ENCODE results near the gene PLPP1. TPM values are rescaled to one million over a fixed set of nuclear protein-coding genes. Genes with fewer than 3 reads are reported as not detected.

The PLPP1 gene
- total RNA-seq, 1 experiment from 2014 or later = 7.5 TPM

DNA sequence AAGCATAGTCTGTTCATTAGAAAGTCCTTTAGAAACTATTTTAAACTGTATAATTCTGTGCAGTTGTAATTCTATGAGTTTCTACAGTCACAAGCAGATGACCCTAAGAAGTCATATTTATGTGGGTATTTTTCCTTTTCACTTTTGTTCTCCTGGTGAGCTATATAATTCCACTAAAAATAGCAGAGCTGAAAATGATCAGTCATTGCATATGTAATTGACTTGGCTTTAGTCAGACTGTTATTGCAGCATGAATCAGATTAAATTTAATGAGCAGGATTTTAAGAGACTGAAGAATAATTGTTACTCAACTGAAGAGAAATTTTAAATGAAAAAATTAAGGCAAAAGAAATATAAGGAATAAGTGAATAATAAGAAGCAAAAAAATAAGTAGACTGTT lies 118.5 kb downstream of the PLPP1 start:
- ChIA-PET CTCF (interaction anchor here (0.5 kb wide), 1 partner anchor 13 kb away, joined by 3 read pairs; no protein-coding TSS in a partner anchor), POLR2A (no interaction called here)
- no TSS peak for BruUV-seq (replicated peaks)
- H3K4me3 Mint-ChIP-seq (ENCODE audit: unreplicated experiment) = no peak overlapping the region
- intact Hi-C loops (cut with micrococcal nuclease) = no loop called here
- peaks cover 49% of the 10 kb centered on the region for H3K36me3 Mint-ChIP-seq (ENCODE audit: insufficient read depth, unreplicated experiment)
- H3K9me3 Mint-ChIP-seq (ENCODE audit: unreplicated experiment) = no peaks in the 10 kb centered on the region
- no peaks in the 10 kb centered on the region for H3K4me1 Mint-ChIP-seq (ENCODE audit: insufficient read depth, unreplicated experiment)
- DNase-seq (ENCODE audit: unreplicated experiment) = no peak
- TF ChIP-seq, protein P1, sequence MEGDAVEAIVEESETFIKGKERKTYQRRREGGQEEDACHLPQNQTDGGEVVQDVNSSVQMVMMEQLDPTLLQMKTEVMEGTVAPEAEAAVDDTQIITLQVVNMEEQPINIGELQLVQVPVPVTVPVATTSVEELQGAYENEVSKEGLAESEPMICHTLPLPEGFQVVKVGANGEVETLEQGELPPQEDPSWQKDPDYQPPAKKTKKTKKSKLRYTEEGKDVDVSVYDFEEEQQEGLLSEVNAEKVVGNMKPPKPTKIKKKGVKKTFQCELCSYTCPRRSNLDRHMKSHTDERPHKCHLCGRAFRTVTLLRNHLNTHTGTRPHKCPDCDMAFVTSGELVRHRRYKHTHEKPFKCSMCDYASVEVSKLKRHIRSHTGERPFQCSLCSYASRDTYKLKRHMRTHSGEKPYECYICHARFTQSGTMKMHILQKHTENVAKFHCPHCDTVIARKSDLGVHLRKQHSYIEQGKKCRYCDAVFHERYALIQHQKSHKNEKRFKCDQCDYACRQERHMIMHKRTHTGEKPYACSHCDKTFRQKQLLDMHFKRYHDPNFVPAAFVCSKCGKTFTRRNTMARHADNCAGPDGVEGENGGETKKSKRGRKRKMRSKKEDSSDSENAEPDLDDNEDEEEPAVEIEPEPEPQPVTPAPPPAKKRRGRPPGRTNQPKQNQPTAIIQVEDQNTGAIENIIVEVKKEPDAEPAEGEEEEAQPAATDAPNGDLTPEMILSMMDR (IDR thresholded peaks at IDR 0.05; ENCODE audit: unreplicated experiment) = no peak
- H3K27ac Mint-ChIP-seq (ENCODE audit: low read depth, unreplicated experiment) = no peak overlapping the region
- no peaks in the 10 kb centered on the region for H3K27me3 Mint-ChIP-seq (ENCODE audit: insufficient read depth, unreplicated experiment)

GRCh38 chr5:55415071-55415470 lies 119.7 kb downstream of the PLPP1 start:
- H3K36me3 Mint-ChIP-seq (ENCODE audit: insufficient read depth, unreplicated experiment) = peaks cover 40% of the 10 kb centered on the region
- TF ChIP-seq, protein P1 (IDR thresholded peaks at IDR 0.05; ENCODE audit: unreplicated experiment) = no peak
- no peaks in the 10 kb centered on the region for H3K27me3 Mint-ChIP-seq (ENCODE audit: insufficient read depth, unreplicated experiment)
- intact Hi-C loops (cut with micrococcal nuclease) = no loop called here
- H3K9me3 Mint-ChIP-seq (ENCODE audit: unreplicated experiment) = no peaks in the 10 kb centered on the region
- H3K27ac Mint-ChIP-seq (ENCODE audit: low read depth, unreplicated experiment) = peak overlapping the region; percentile 85
- BruUV-seq (replicated peaks) = no TSS peak
- ChIA-PET CTCF (interaction anchor here (0.8 to 1.6 kb wide), 3 partner anchors 116 to 277 kb away, joined by 3 to 4 read pairs (median 3); no protein-coding TSS in a partner anchor), POLR2A (no interaction called here)
- H3K4me1 Mint-ChIP-seq (ENCODE audit: insufficient read depth, unreplicated experiment) = no peaks in the 10 kb centered on the region
- DNase-seq (ENCODE audit: unreplicated experiment) = no peak
- no peak overlapping the region for H3K4me3 Mint-ChIP-seq (ENCODE audit: unreplicated experiment)

GRCh38 chr5:55413644-55414043 lies 121.1 kb downstream of the PLPP1 start:
- H3K27ac Mint-ChIP-seq (ENCODE audit: low read depth, unreplicated experiment) = no peak overlapping the region
- H3K4me1 Mint-ChIP-seq (ENCODE audit: insufficient read depth, unreplicated experiment) = no peaks in the 10 kb centered on the region
- TF ChIP-seq, protein P1 (IDR thresholded peaks at IDR 0.05; ENCODE audit: unreplicated experiment) = no peak
- no peak for DNase-seq (ENCODE audit: unreplicated experiment)
- H3K4me3 Mint-ChIP-seq (ENCODE audit: unreplicated experiment) = no peak overlapping the region
- no peaks in the 10 kb centered on the region for H3K27me3 Mint-ChIP-seq (ENCODE audit: insufficient read depth, unreplicated experiment)
- BruUV-seq (replicated peaks) = no TSS peak
- H3K9me3 Mint-ChIP-seq (ENCODE audit: unreplicated experiment) = no peaks in the 10 kb centered on the region
- ChIA-PET POLR2A (interaction anchor here (0.6 to 1.1 kb wide), 5 partner anchors 9 to 178 kb away, joined by 3 read pairs; partner anchors contain the start of genes DHX29 and MTREX), CTCF (interaction anchor here (0.6 to 1.6 kb wide), 4 partner anchors 115 to 281 kb away, joined by 3 to 7 read pairs (median 3); no protein-coding TSS in a partner anchor)
- intact Hi-C loops (cut with micrococcal nuclease) = no loop called here
- peaks cover 40% of the 10 kb centered on the region for H3K36me3 Mint-ChIP-seq (ENCODE audit: insufficient read depth, unreplicated experiment)

- no TSS peak for BruUV-seq (replicated peaks)
- H3K4me3 Mint-ChIP-seq (ENCODE audit: unreplicated experiment) = no peak overlapping the region
- no peak overlapping the region for H3K27ac Mint-ChIP-seq (ENCODE audit: low read depth, unreplicated experiment)
- H3K4me1 Mint-ChIP-seq (ENCODE audit: insufficient read depth, unreplicated experiment) = no peaks in the 10 kb centered on the region
- CTCF ChIA-PET = interaction anchor here (0.5 kb wide), 1 partner anchor 381 kb away, joined by 3 read pairs; no protein-coding TSS in a partner anchor
- H3K27me3 Mint-ChIP-seq (ENCODE audit: insufficient read depth, unreplicated experiment) = no peaks in the 10 kb centered on the region
- peaks cover 39% of the 10 kb centered on the region for H3K36me3 Mint-ChIP-seq (ENCODE audit: insufficient read depth, unreplicated experiment)
- intact Hi-C loops (cut with micrococcal nuclease) = no loop called here
- DNase-seq (ENCODE audit: unreplicated experiment) = no peak
- POLR2A ChIA-PET = no interaction called here
- no peaks in the 10 kb centered on the region for H3K9me3 Mint-ChIP-seq (ENCODE audit: unreplicated experiment)
- TF ChIP-seq, protein P1 (IDR thresholded peaks at IDR 0.05; ENCODE audit: unreplicated experiment) = no peak
Observed at GRCh38 chr5:55411876-55412275, 122.9 kb downstream of the PLPP1 start.
